ENCODE results near the gene CNKSR2. TPM values are rescaled to one million over a fixed set of nuclear protein-coding genes. Genes with fewer than 3 reads are reported as not detected.

CNKSR2 gene
- total RNA-seq, 2 experiments from 2014 or later, result 9.0 to 9.6 TPM

DNA sequence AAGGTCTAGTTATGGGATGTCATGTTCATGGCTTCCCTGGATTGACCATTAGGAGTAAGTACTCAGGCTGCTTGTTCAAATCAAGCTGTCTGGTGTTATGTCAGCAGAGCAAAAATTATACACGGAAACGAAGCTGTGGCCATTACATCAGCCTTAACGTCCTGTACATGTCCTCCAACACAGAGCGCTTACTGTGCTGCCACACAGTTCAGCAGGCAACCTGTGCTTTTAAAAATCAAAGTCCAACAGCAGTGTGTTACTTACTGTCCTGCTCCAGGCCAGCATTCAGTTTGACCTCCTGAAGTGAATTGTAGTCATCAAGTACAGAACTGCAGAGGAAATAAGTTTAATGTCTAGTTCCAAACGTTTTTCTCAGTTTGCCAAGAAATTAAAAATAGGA lies 237.9 kb downstream of the CNKSR2 start:
- no peaks in the 10 kb centered on the region for H3K27me3 Mint-ChIP-seq
- no peaks in the 10 kb centered on the region for H3K4me1 Mint-ChIP-seq

GRCh38 chrX:21616386-21616785 lies 242.2 kb downstream of the CNKSR2 start:
- Mint-ChIP-seq H3K36me3 (no peaks in the 10 kb centered on the region), H3K27ac (no peak overlapping the region), H3K9me3 (no peaks in the 10 kb centered on the region), H3K4me1 (no peaks in the 10 kb centered on the region), H3K4me3 (no peak overlapping the region), H3K27me3 (no peaks in the 10 kb centered on the region)
- DNase-seq, result no peak

More for the DNA sequence above, 237.9 kb downstream of the CNKSR2 start:
- Mint-ChIP-seq H3K27ac (no peak overlapping the region), H3K36me3 (peaks cover 3% of the 10 kb centered on the region), H3K4me3 (no peak overlapping the region), H3K9me3 (no peaks in the 10 kb centered on the region)
- no peak for DNase-seq

- H3K4me1 Mint-ChIP-seq, result no peaks in the 10 kb centered on the region
- H3K9me3 Mint-ChIP-seq, result no peaks in the 10 kb centered on the region
- H3K27me3 Mint-ChIP-seq, result no peaks in the 10 kb centered on the region
- no peak overlapping the region for H3K4me3 Mint-ChIP-seq
- H3K36me3 Mint-ChIP-seq, result no peaks in the 10 kb centered on the region
- DNase-seq, result no peak
- H3K27ac Mint-ChIP-seq, result no peak overlapping the region
Observed at GRCh38 chrX:21620234-21620633, 246.0 kb downstream of the CNKSR2 start.

- no peak for DNase-seq
- Mint-ChIP-seq H3K4me1 (no peaks in the 10 kb centered on the region), H3K4me3 (no peak overlapping the region), H3K36me3 (peaks cover 20% of the 10 kb centered on the region), H3K9me3 (peaks cover 3% of the 10 kb centered on the region), H3K27me3 (no peaks in the 10 kb centered on the region), H3K27ac (no peak overlapping the region)
Observed at GRCh38 chrX:21623778-21624501, 249.7 kb downstream of the CNKSR2 start.

- DNase-seq, result no peak
- Mint-ChIP-seq H3K36me3 (peaks cover 15% of the 10 kb centered on the region), H3K9me3 (no peaks in the 10 kb centered on the region), H3K4me1 (no peaks in the 10 kb centered on the region), H3K27me3 (no peaks in the 10 kb centered on the region), H3K27ac (no peak overlapping the region), H3K4me3 (no peak overlapping the region)
Observed at GRCh38 chrX:21632027-21632426, 257.8 kb downstream of the CNKSR2 start.

- no peak overlapping the region for H3K27ac Mint-ChIP-seq
- no peaks in the 10 kb centered on the region for H3K4me1 Mint-ChIP-seq
- H3K4me3 Mint-ChIP-seq, result no peak overlapping the region
- H3K9me3 Mint-ChIP-seq, result no peaks in the 10 kb centered on the region
- H3K36me3 Mint-ChIP-seq, result no peaks in the 10 kb centered on the region
- DNase-seq, result no peak
- no peaks in the 10 kb centered on the region for H3K27me3 Mint-ChIP-seq
Observed at GRCh38 chrX:21638311-21638710, 264.1 kb downstream of the CNKSR2 start.

DNA sequence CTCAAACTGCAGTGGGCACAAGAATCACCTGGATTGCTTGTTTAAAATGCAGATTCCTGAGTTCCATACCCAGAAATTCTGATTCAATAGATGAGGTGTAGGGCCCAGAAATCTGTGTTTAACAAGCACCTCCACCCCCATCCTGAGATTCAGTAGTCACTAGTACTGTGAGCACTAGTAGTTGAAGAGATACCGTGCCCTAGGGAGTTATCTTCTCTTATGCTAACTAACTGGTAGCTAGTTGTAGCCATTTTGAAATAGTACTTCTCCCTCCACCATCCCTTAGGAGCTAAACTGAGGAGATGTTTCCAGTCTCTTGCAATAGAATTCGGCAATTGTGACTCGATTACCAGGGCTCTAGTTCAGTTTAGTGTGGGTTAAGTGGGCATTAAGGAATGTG lies 265.6 kb downstream of the CNKSR2 start:
- H3K27ac Mint-ChIP-seq, result no peak overlapping the region
- no peaks in the 10 kb centered on the region for H3K36me3 Mint-ChIP-seq
- H3K4me3 Mint-ChIP-seq, result no peak overlapping the region
- DNase-seq, result no peak
- no peaks in the 10 kb centered on the region for H3K9me3 Mint-ChIP-seq
- no peaks in the 10 kb centered on the region for H3K4me1 Mint-ChIP-seq
- H3K27me3 Mint-ChIP-seq, result no peaks in the 10 kb centered on the region

- Mint-ChIP-seq H3K27me3 (no peaks in the 10 kb centered on the region), H3K4me1 (no peaks in the 10 kb centered on the region), H3K27ac (no peak overlapping the region), H3K4me3 (no peak overlapping the region), H3K36me3 (peaks cover 12% of the 10 kb centered on the region), H3K9me3 (peaks cover 4% of the 10 kb centered on the region)
- DNase-seq, result no peak
Observed at GRCh38 chrX:21645431-21645830, 271.2 kb downstream of the CNKSR2 start.

DNA sequence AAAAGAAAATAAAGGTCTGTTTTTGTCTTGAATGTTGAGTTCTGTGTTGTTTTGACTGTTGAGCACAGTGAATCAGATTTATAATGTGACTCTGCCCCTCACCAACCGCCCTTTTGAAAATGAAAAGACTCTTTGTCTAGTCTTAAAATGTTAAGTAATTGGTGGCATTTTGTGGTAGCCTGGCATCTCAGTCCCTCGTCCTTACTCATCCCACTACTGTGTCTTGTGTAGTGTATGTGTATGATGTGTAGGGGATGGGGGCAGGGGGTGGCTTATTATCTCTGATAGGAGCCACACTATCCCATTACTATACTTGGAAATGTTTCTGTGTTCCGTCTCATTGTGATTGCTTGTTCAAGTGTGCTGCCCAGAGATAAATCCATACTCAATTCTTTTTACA lies 271.7 kb downstream of the CNKSR2 start:
- Mint-ChIP-seq H3K9me3 (peaks cover 4% of the 10 kb centered on the region), H3K4me3 (no peak overlapping the region), H3K4me1 (no peaks in the 10 kb centered on the region), H3K27ac (no peak overlapping the region), H3K36me3 (peaks cover 12% of the 10 kb centered on the region), H3K27me3 (no peaks in the 10 kb centered on the region)
- DNase-seq, result no peak

GRCh38 chrX:21655901-21656586 lies 281.8 kb downstream of the CNKSR2 start:
- Mint-ChIP-seq H3K36me3 (peaks cover 6% of the 10 kb centered on the region), H3K4me1 (peaks cover 2% of the 10 kb centered on the region), H3K4me3 (no peak overlapping the region), H3K27me3 (peaks cover 5% of the 10 kb centered on the region), H3K9me3 (no peaks in the 10 kb centered on the region), H3K27ac (no peak overlapping the region)
- DNase-seq, result no peak

- no peak overlapping the region for H3K4me3 Mint-ChIP-seq
- H3K36me3 Mint-ChIP-seq, result peaks cover 5% of the 10 kb centered on the region
- H3K9me3 Mint-ChIP-seq, result no peaks in the 10 kb centered on the region
- H3K4me1 Mint-ChIP-seq, result peaks cover 2% of the 10 kb centered on the region
- H3K27me3 Mint-ChIP-seq, result peaks cover 5% of the 10 kb centered on the region
- no peak for DNase-seq
- H3K27ac Mint-ChIP-seq, result no peak overlapping the region
Observed at GRCh38 chrX:21656587-21657317, 282.5 kb downstream of the CNKSR2 start.

GRCh38 chrX:21657318-21658151 lies 283.3 kb downstream of the CNKSR2 start:
- H3K27ac Mint-ChIP-seq, result peak overlapping the region; percentile 51

DNA sequence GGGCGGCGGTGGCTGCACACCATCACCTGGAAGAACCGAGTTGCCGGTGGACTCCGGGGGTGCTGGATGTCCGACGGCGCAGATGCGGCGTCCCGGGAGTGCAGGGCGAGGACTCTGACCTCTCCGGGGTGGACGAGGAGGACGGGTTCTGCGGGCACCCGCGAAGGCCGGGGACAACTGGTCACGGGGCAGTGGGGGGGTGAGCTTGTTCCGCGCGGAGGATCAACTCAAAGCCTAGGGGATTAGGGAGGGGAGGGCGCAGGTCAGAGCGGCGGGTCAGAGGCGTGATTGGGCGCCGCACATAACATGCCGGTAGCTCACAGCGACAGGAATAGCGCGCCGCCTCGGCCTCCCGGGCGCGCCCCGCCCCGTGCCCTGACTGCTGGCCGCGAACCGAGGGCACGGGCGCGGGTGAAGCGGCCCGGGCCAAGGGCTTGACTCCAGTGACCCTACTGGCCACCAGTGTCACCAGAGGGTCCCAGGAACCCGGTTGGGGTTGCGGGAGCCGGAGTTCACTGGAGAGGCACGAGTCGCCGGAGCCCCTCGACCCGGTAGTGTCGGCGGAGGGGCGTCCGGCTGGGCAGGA lies 284.0 kb downstream of the CNKSR2 start, which contains the start of gene KLHL34:
KLHL34 (minus strand) TSS at position 179 of the 586 bp plus-strand sequence. CDS start 542 bp downstream, outside the sequence.
- Mint-ChIP-seq H3K27me3 (peaks cover 5% of the 10 kb centered on the region), H3K27ac (peak within 1 kb of the TSS; percentile 51), H3K4me3 (peak within 1 kb of the TSS; percentile 66), H3K9me3 (no peaks in the 10 kb centered on the region), H3K4me1 (peaks cover 2% of the 10 kb centered on the region), H3K36me3 (peaks cover 5% of the 10 kb centered on the region)
- DNase-seq, result peak; percentile 9

More at GRCh38 chrX:21657318-21658151, 283.3 kb downstream of the CNKSR2 start:
- Mint-ChIP-seq H3K4me1 (peaks cover 2% of the 10 kb centered on the region), H3K9me3 (no peaks in the 10 kb centered on the region), H3K36me3 (peaks cover 5% of the 10 kb centered on the region), H3K4me3 (peak overlapping the region; percentile 61), H3K27me3 (peaks cover 5% of the 10 kb centered on the region)
- no peak for DNase-seq

GRCh38 chrX:21658746-21659145 lies 284.5 kb downstream of the CNKSR2 start:
- Mint-ChIP-seq H3K36me3 (peaks cover 5% of the 10 kb centered on the region), H3K4me1 (peaks cover 2% of the 10 kb centered on the region), H3K9me3 (no peaks in the 10 kb centered on the region), H3K27me3 (peaks cover 7% of the 10 kb centered on the region), H3K27ac (no peak overlapping the region), H3K4me3 (peak overlapping the region; percentile 66)
- no peak for DNase-seq

All from activated naive CD8-positive, alpha-beta T cell treated with anti-CD3 and anti-CD28 coated beads for 36 hours (primary cell).